Stimulated activated CD4-positive, alpha-beta T cell treated with anti-CD3 and anti-CD28 coated beads, Interleukin-2, amount 100 ng/mL, for 24 hours (primary cell): ENCODE results near the gene HFE.
"Not testable (repeated sequence)": the region's sequence is repeated elsewhere in the genome, so short reads cannot be mapped to it uniquely, and the experiment has no call there.

Experiments
- DNase-seq, 2 donors: peaks; one replicate each; pipeline ENCODE4 v3.0.0-alpha.2; 2020

HFE gene, protein sequence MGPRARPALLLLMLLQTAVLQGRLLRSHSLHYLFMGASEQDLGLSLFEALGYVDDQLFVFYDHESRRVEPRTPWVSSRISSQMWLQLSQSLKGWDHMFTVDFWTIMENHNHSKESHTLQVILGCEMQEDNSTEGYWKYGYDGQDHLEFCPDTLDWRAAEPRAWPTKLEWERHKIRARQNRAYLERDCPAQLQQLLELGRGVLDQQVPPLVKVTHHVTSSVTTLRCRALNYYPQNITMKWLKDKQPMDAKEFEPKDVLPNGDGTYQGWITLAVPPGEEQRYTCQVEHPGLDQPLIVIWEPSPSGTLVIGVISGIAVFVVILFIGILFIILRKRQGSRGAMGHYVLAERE

GRCh38 chr6:26087284-26088115 is at the start of gene HFE:
HFE (plus strand) TSS chr6:26087429; CDS start chr6:26087441, 12 bp downstream.
- DNase-seq: peak; percentile 33 to 38

DNA sequence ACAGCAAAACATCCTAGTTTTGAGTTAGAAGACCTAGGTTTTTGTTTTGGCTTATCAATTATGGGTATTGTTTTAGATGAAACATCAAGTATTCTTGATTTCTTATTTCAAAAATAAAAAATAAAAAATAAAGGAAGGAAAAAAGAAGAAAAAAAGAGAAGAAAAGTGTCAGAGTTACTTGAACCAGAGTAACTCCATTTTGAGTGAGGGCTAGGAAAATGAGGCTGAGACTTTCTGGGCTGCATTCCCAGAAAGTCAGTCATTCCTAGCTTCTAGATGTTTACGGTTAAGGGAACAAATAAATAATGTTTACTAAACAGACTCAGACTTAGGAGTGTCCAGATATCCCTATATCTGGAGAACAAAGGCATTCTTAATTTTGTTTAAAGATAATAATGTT is 45.3 kb upstream of the HFE start:
- DNase-seq: no peak

GRCh38 chr6:26043384-26044139 is 43.7 kb upstream of the HFE start:
- DNase-seq: peak; percentile 60

DNA sequence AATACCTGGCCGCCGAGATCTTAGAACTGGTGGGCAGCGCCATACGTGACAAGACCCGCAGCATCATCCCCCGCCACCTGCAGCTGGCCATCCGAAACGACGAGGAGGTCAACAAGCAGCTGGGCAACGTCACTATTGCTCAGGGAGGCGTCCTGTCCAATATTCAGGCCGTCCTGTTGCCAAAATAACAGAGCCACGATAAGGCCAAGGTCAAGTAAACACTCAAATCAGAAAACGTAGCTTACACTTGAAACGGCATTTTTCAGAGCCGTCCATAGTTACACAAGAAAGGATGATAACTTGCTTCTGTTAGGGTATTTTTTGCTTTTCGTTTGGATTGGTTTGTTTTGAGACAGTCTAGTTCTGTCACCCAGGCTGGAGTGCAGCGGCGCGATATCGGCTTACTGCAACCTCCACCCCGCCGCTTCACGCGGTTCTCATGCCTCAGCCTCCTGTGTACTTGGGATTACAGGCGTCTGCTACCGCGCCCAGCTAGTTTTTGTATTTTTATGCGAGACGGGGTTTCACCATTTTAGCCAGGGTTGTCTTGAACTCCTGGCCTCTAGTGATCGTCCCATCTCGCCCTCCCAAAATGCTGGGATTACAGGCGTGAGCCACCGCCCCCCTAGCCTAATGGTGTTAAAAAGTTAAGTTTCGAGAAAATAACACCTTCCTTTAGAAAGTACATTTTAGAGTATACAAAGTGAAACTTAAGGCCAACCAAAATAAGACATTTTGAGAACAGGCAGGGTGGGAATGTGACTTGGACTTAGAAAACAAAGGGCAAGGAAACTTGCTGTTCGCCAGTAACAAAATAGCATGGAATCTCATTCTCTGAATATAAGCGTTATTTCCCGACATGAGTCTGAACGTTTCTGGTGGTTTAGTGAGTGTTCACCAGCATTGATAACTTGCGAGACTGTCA is 42.8 kb upstream of the HFE start:
- DNase-seq: peak; percentile 36 to 51

DNA sequence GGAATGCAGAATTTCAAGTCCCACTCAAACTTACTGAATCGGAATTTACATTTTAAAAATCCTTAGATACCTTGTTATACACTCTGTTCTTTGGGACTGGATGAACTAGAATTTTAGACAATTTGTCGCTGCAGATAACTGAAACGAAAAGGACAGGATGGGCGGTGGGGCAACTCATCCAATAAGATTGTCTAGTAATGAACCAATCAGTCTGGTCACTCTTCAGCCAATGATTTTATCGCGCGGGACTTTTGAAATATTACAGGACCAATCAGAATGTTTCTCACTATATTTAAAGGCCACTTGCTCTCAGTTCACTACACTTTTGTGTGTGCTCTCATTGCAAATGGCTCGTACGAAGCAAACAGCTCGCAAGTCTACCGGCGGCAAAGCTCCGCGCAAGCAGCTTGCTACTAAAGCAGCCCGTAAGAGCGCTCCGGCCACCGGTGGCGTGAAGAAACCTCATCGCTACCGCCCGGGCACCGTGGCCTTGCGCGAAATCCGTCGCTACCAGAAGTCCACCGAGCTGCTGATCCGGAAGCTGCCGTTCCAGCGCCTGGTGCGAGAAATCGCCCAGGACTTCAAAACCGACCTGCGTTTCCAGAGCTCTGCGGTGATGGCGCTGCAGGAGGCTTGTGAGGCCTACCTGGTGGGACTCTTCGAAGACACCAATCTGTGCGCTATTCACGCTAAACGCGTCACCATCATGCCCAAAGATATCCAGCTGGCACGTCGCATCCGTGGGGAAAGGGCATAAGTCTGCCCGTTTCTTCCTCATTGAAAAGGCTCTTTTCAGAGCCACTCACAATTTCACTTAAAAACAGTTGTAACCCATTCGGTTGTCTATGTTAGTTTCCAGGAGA is 41.9 kb upstream of the HFE start:
- DNase-seq: peak; percentile 75

GRCh38 chr6:26045928-26046368 is 41.3 kb upstream of the HFE start:
- DNase-seq: no peak

GRCh38 chr6:26047329-26047728 is 39.9 kb upstream of the HFE start:
- DNase-seq: not testable (repeated sequence)

DNA sequence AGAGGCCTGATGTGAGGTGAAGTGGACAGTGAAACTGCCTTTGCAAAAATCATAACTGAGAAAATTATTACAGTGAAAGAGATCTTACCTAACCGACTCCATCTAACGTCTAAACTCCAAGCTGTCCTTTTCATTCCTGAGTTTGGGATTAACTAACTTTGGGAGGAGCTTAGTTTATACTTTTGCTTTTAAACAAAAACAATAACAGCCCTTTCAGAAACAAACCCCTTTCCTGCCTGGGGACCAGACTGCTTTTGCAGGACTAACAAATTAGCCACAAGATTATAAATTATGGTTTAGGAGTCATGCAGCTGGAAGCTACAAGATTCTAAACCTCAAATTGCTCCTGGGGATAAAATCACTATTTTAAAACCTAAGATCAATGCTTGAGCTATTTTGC is 38.6 kb upstream of the HFE start:
- DNase-seq: no peak

DNA sequence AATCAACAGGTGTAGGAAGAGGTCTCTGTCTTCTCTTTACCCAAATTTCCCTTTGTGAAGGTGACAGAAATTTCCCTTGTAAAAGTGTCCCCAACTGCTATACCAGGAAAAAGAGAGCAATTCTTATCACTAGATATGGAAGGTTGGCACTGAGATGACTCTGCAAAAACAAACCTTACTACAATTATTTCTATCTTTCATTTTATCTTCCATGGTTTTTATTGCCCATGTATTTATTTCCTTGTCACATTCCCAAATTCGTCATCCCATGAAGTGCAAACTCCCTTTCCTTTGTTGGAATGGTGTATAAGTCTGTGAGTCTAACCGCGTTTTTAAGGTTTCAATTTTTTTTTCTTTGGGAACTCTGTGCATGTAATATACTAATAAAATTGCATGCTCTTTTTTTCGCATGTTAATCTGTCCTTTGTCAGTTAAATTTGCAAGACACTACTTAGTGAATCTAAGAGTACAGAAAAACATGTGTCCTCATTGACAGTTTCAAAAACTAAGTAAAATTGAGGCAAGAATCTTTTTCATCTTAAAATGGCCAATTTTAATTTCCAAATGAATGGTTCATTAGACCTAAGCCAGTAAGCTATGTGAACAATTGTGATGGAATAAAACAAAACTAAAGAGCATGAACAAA is 35.4 kb upstream of the HFE start:
- no peak for DNase-seq

- DNase-seq: peak in 1 of 2 donors; percentile 3
Measured at GRCh38 chr6:26052762-26053250, 34.4 kb upstream of the HFE start.

GRCh38 chr6:26053992-26054780 is 33.0 kb upstream of the HFE start:
- DNase-seq: peak in 1 of 2 donors; percentile 13

GRCh38 chr6:26054781-26055718 is 32.2 kb upstream of the HFE start:
- DNase-seq: peak; percentile 81 to 85

DNA sequence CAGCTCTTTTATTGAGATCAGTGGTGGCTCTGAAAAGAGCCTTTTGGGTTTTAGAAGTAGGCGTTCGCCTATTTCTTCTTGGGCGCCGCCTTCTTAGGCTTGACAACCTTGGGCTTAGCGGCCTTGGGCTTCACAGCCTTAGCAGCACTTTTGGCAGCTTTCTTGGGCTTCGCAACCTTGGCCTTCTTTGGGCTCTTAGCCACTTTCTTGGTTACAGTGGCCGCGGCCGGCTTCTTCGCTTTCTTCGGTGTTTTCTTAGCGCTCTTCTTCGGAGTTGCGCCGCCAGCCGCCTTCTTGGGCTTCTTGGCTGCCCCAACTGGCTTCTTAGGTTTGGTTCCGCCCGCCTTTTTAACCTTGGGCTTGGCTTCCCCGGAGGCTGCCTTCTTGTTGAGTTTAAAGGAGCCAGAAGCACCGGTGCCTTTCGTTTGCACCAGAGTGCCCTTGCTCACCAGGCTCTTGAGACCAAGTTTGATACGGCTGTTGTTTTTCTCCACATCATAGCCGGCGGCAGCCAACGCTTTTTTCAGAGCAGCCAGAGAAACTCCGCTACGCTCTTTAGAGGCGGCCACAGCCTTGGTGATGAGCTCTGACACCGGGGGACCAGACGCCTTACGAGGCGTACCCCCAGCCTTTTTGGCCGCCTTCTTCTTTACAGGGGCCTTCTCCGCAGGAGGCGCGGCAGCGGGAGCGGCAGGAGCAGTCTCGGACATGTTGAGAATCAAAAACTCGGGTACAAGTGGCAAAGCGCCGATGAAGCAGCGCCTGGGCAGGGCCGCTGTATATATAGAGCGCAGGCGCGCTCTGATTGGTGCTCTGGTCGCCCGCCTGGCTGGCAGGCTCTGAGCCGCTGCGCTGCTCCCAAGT is 31.3 kb upstream of the HFE start:
- peak; percentile 85 to 86 for DNase-seq

DNA sequence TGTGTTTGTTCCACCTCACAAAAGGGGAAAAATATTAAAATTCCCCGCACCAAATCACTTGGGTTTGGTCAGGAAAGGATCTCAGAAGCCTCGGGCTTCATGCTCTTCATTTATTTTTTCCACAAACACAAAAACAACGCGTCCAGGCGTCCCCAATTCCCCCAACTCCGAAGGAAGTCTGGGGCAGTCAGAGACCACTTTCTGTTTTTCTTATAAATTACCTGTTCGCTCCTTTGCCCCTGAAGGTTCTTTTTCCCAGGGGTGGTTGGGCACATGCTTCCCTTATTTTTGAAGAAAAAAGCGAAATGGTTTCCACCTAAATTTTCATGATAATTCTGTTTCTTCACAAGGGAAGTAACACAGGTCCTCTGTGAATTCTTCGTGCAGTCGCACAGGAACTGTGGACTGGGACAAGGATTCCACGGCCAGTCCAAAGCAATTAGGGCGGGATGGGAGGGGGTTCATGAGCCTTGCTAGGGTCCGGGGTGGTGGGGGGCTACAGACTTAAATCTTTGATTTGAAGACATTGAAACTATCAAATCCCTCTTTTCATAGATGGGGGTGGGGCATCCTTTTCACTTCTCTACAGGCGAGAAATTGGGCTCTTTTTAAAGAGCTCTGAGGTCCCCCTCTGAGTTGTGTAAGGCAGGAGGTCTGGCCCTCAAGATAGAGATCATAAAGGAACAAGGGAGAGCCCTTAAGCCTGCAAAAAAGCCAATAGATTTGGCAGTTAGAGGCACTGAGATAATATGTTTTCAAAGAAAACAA is 30.5 kb upstream of the HFE start:
- peak in 1 of 2 donors; percentile 44 for DNase-seq

GRCh38 chr6:26057899-26058298 is 29.3 kb upstream of the HFE start:
- no peak for DNase-seq

DNA sequence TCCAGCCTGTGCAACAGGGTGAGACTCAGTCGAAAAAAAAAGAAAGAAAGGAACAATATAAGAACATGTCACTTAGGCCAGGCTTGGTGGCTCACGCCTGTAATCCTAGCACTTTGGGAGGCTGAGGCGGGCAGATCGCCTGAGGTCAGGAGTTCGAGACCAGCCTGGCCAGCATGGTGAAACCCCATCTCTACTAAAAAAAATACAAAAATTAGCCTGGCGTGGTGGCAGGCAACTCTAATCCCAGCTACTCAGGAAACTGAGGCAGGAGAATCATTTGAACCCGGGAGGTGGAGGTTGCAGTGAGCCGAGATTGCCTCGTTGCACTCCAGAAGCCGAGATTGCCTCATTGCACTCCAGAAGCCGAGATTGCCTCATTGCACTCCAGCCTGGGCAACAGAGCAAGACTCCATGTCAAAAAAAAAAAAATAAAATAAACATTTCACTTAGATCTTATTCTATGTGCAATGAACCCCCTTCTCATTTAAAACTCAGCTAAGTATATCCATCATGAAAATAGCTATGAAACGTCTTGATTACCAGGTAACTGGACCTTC is 28.7 kb upstream of the HFE start:
- peak in 1 of 2 donors; percentile 6 for DNase-seq
